C4-2B (cell line): ENCODE data around the gene KDM4D.

ENCODE experiments used
- CTCF ChIP-seq: fragments of 450-650 bp; conservative IDR thresholded peaks from 2 replicates; pipeline ENCODE4 v1.5.1; 2017; ENCODE audit warnings: mild to moderate bottlenecking
- ZFX ChIP-seq: fragments of 450-650 bp; IDR thresholded peaks from 2 replicates; pipeline ENCODE4 v1.6.1; 2017

- TF ChIP-seq CTCF, result no peak
- no peak for TF ChIP-seq ZFX
These were observed 37.9 kb downstream of the KDM4D start for GRCh38 chr11:95011376-95011775.
